Nephron progenitor cell (in vitro differentiated cells): ENCODE data around the gene TSPAN17.

Source experiments
- DNase-seq: peaks from one replicate; pipeline ENCODE4 v3.0.0; 2021
- H3K27ac Mint-ChIP-seq: 2 replicates; pipeline ENCODE4 v1.8.0; 2021; ENCODE audit warnings: mild to moderate bottlenecking, moderate library complexity, mixed read lengths
- H3K27me3 Mint-ChIP-seq: 2 replicates; pipeline ENCODE4 v1.8.0; 2021; ENCODE audit warnings: mild to moderate bottlenecking, low read depth, mixed read lengths; ENCODE audit not compliant: poor library complexity
- H3K36me3 Mint-ChIP-seq: 2 replicates; pipeline ENCODE4 v1.8.0; 2021; ENCODE audit warnings: low read depth, mixed read lengths
- H3K4me1 Mint-ChIP-seq: 2 replicates; pipeline ENCODE4 v1.8.0; 2021; ENCODE audit warnings: mixed read lengths
- H3K4me3 Mint-ChIP-seq: 2 replicates; pipeline ENCODE4 v1.8.0; 2021; ENCODE audit warnings: mild to moderate bottlenecking, moderate library complexity, mixed read lengths
- H3K9me3 Mint-ChIP-seq: 2 replicates; pipeline ENCODE4 v1.8.0; 2021; ENCODE audit warnings: mild to moderate bottlenecking, moderate library complexity, mixed read lengths
- CTCF ChIP-seq: fragments of 200-600 bp; sonication (generic); IDR thresholded peaks from 2 replicates; pipeline ENCODE4 v1.5.0; 2021; ENCODE audit warnings: antibody characterized with exemption

The TSPAN17 gene

GRCh38 chr5:176687881-176688280, 40.6 kb downstream of the TSPAN17 start:
- Mint-ChIP-seq H3K9me3 (peaks cover 24% of the 10 kb centered on the region), H3K4me1 (peaks cover 36% of the 10 kb centered on the region), H3K27ac (no peak overlapping the region), H3K36me3 (peaks cover 5% of the 10 kb centered on the region), H3K4me3 (no peak overlapping the region), H3K27me3 (peaks cover 63% of the 10 kb centered on the region)
- DNase-seq = peak; percentile 70
- TF ChIP-seq CTCF = no peak

DNA sequence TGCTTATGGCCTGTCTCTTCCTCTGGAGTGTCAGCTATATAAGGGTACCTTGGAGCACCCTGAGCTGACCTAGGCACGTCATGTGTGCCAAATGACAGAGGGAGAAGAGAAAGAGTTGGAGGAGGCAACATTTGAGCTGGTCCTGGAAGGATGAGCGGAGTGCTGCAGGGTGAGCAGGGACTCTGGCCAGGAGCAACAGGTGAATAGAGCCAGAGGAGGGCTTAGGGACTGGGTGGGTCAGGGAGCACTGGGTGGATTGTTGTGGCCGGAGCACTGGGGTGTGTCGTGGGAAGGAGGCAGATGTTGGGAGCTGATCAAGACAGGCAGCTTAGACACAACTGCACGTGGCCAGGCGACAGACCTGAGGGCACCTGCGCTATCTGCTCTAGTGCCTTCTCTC, 43.6 kb downstream of the TSPAN17 start:
- Mint-ChIP-seq H3K36me3 (no peaks in the 10 kb centered on the region), H3K9me3 (peaks cover 2% of the 10 kb centered on the region), H3K4me3 (no peak overlapping the region)

DNA sequence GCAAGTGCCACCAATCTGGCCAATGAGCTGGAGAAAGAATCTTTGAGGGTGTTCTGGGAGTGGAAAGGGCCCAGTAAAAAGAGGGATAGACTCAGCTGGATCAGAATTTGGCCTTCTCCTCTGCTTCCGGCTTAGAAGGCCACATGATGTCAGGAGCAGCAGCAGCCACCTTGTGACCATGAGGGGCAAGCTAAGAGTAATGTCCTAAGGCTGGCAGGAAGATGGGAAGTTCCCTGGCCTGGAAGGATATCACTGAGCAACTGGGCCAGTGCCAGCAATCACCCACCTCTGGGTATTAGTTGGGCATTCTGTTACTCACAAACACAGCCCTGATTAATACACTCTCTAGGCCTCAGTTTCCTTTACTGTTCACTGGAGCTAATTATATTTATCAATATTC, 44.2 kb downstream of the TSPAN17 start:
- no peak for DNase-seq
- Mint-ChIP-seq H3K27ac (no peak overlapping the region), H3K9me3 (no peaks in the 10 kb centered on the region), H3K4me3 (no peak overlapping the region), H3K4me1 (peaks cover 64% of the 10 kb centered on the region), H3K36me3 (no peaks in the 10 kb centered on the region), H3K27me3 (peaks cover 57% of the 10 kb centered on the region)
- no peak for TF ChIP-seq CTCF

More for the DNA sequence above, 43.6 kb downstream of the TSPAN17 start:
- no peak for TF ChIP-seq CTCF
- DNase-seq = no peak
- peaks cover 61% of the 10 kb centered on the region for H3K27me3 Mint-ChIP-seq
- no peak overlapping the region for H3K27ac Mint-ChIP-seq
- H3K4me1 Mint-ChIP-seq = peaks cover 58% of the 10 kb centered on the region

DNA sequence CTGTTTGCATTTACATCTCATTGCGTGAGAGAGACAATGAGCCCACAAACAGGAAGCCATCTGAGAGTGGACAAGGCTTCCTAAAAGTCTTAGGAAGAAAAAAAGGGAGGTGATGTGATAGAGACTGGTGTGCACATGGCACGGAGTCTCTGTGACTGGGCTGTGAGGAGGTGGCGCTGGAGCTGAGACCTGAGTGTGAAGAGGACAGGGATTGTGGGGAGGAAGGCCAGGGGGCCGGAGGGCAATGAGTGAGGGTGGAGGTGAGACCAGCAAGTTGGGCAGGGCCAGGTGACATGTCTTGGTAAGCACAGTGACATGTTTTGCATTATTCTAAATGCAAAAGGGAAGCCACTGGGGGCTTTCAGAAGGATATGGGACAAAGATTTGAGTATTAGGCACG, 45.0 kb downstream of the TSPAN17 start:
- Mint-ChIP-seq H3K27ac (no peak overlapping the region), H3K36me3 (no peaks in the 10 kb centered on the region), H3K4me1 (peaks cover 72% of the 10 kb centered on the region), H3K27me3 (peaks cover 58% of the 10 kb centered on the region), H3K4me3 (peak overlapping the region; percentile 6), H3K9me3 (no peaks in the 10 kb centered on the region)
- DNase-seq = no peak
- no peak for TF ChIP-seq CTCF

DNA sequence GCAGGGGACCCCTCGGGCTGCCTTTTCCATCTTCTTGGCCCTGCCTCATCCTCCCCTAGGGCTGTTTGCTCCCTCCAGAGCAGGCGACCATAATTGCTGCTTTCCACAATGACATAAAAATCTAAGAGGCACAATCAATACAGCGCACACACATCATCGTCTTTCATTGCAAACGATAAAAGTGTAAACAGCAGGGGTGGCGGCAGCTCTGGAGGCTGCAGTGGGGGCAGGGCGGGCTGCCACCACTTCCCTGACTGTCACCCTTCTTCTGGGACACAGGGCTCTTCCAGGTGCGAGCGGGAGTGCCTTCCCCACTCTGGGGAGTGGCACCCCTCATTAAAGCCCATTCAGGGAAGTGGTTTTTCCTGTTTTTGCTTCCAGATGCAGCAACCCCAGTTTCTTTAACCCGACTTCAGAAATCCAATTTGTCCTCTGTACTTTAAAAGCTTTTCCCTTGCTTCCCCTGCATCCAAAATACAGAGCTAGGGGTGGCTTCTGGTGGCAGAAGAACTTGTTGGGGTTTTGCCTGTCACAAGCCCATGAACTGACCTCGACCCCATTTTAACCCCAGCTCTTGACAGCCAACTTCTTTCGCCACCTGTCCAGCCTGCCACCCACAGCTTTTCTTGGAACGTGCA, 45.7 kb downstream of the TSPAN17 start:
- no peak overlapping the region for H3K27ac Mint-ChIP-seq
- peaks cover 58% of the 10 kb centered on the region for H3K27me3 Mint-ChIP-seq
- H3K4me3 Mint-ChIP-seq = no peak overlapping the region

More for the DNA sequence above, 45.7 kb downstream of the TSPAN17 start:
- H3K4me1 Mint-ChIP-seq = peaks cover 75% of the 10 kb centered on the region
- H3K9me3 Mint-ChIP-seq = no peaks in the 10 kb centered on the region
- no peak for TF ChIP-seq CTCF
- no peak for DNase-seq
- no peaks in the 10 kb centered on the region for H3K36me3 Mint-ChIP-seq
